CD4-positive, alpha-beta T cell treated with Interleukin-17A for 4 hours (primary cell): ENCODE data around the gene LPXN.
A peak's percentile ranks its signal among the peaks of the same experiment; 100 is the strongest.

Experiments
- DNase-seq: peaks from one replicate; pipeline ENCODE4 v3.0.0-alpha.2; 2020; ENCODE audit warnings: mixed read lengths

LPXN gene

DNA sequence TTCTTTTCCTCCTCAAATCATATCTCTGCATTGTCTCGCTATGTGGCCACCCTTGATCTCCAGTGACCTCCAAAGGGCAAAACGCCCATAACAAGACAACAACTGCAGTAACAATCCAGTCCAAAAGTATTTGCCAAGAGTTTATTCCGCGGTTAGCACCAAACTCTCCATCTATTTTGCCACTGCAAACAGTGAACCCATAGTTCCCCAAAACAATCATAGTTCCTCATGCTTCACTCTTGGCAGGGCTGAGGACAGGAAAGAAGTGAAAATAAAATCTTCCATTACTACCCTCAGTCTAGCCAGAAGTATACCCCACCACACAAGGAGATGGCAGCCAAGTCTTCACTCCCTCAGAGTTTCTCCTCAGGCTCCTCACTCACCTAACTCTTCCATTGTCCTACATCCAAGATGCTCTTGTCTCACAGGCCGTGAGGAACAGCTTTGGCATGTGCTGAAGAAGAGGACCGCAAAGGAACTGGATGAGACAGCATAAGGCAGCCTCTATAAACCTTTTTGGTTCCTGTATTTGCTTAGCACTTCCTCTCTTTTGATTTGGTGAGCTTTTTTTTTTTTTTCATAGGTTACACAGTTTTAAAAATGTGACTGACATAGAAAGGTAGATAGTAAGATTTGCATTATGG, at the start of gene LPXN:
Gene LPXN (minus strand): TSS at position 480 of the 644 bp plus-strand sequence. CDS start 84 bp downstream, at position 396.
- peak; percentile 71 for DNase-seq

DNA sequence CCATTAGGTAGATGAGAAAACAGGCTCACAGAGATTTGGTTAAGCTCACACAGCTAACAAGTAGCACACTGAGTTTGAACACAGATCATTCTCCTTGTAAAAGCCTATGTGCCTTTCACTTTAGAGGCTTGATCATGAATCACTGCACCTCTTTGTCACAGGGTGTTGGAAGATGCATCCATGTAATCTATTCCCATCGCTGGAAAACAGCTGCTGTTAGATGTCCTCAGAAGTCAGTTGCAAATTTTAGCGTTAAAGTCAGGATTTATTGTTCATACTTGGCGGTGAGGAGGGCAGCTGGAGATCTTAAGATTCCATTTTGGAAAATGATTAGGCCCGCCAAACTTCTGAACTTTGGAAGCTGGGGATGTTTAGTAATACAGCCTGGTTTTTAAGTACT, 49.4 kb upstream of the LPXN start:
- DNase-seq, result no peak

DNA sequence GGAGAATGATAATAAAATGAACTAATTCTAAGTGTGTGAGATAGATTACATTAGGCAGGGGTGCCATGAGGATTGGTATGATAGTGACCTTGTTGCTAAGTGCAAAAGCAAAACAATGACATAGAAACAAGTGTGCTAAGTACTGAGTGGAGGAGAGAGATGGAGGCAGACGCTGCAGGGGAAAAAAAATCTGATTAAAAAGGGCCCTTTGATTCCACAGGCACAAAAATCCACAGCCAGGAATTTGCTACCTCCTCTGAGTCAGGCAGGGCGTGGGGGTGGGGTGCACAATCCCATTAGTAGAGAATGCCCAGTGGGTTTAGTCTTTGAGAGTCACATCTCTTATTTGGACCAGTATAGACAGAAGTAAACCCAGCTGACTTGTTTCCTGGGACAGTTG, 46.7 kb upstream of the LPXN start, which contains the start of gene CNTF:
Gene CNTF (plus strand): TSS at position 322 of the 400 bp plus-strand sequence. CDS start 88 bp downstream, outside the sequence.
- no peak for DNase-seq

DNA sequence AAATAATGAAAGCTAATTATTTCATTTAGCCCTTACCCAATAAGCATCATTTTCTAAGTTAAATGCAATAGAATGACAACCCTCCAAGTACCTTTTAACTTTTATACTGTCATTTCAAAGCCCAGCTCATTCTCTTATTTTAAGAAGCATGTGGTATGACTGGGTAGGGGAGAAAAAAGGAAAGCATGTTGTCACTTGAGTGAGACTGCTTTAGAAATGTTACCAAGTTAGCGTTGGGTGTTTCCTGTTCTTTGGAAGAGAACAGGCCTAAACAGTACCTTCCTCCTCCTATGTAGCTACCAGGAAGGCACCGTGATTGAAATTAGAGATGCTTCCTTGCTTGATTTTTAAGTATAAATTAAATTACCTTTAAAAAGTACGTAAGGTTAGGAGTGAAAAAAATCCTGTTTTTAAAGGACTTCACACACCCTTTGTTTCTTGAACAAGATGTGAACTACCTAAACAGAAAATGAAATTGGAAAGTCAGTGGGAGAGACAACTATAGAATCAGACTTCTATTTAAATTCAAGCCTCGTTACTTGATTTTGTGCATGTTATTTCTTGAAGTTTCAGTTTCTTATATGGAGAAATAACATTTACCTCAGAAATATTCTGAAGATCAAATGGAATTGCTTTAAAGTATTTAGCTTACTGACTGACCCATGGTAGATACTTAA, 46.1 kb upstream of the LPXN start:
- DNase-seq, result no peak

DNA sequence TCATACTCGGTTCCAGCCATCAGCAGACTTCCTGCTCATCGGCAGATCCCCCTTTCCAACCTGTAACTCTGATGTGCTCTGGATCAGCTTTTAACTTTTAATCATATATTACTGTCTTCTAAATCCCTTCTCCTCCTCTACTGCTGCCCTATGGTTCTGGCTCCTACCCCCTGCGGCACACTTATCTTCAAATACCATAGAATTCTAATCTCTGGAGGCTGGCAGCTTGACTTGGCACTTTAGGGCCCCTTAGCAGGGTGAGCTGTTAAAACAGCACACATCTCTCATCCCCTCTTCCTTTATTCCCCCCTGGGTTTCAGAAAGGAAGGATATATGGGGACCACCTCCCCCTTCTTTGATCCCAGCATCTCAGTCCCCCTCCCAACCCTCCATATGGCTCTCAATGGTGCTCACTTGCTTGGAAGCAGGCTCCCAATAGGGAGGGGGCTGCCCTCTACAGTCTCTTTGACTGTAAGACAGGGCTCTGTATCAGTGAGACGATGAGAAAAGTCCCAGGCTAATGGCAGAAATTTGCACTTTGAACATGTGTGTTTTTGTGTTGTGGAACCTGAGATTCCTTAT, 42.4 kb upstream of the LPXN start:
- DNase-seq, result peak; percentile 20

DNA sequence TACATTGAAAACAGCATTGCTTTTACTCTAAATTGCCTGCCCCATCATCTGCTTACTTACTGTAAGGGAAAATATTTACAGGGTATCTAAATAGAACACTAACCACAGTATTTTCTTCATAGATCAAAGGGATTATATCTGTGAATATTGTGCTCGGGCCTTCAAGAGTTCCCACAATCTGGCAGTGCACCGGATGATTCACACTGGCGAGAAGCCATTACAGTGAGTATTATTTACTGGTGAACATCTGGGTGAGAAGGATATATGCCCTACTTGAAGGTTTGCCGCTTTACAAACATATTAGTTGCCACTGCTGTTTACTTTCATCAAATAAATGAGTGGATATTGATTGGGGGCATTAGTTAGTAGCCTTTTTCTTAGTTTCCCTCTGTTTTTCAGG, 40.9 kb upstream of the LPXN start:
- DNase-seq, result no peak

DNA sequence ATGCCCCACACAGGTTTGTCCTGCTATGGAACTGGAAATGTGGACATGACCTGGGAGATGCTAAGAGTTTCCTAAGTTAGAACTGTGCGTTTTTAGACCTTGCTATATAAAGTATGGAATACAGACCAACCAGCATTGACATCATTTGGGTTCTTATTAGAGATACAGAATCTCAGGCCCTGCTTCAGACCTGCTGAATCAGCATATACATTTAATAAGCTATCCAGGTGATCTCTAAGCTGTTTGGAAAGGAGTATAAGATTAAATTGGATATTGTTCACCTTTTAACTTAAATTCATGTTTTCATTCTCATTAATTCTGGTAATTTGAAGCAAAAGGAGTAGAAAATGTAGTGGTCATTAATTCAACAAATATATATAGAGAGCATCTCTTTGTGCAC, 39.9 kb upstream of the LPXN start:
- no peak for DNase-seq

DNA sequence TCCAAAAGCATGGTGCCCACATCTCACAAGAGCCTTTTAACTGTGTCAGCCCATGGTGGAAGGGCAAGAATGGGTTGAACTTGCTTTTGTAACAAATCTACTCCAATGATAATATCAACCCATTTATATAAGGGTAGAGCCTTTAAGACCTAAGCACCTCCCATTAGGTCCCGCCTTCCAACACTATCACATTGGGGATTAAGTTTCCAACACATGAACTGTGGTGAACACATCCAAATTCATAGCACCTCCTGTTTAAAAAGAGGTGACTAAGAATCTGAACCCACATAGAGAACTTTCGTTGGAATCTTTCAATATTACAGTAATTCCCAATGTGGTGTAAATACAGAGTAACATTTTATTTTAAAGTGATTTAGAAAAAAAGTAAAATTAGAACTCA, 37.6 kb upstream of the LPXN start:
- DNase-seq, result no peak

DNA sequence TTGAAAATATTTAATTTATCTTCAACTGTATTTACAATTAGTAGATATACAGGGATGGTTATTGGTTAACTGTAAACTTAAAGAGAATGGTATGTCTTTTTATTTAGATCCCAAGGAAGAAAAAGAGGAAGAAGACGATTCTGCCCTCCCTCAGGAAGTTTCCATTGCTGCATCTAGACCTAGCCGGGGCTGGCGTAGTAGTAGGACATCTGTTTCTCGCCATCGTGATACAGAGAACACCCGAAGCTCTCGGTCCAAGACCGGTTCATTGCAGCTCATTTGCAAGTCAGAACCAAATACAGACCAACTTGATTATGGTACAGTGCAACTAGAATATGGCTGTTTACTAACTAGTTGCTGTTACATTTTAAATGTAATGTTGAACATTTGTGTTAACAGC, 34.1 kb upstream of the LPXN start:
- no peak for DNase-seq

DNA sequence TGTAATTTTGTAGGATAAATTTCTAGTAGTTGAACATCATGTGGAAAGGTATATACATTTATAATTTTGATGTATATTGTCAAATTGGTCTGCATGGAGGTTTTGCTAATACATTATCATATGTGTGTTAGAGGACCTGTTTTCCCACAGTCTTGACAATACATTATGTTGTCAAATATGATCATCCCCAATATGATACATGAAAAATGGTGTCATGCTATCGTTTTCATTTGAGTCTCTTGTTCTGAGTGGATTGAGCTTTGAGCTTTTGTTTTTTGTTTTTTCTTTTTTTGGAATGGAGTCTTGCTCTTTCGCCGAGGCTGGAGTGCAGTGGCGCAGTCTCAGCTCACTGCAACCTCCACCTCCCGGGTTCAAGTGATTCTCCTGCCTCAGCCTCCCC, 32.7 kb upstream of the LPXN start:
- DNase-seq, result no peak

DNA sequence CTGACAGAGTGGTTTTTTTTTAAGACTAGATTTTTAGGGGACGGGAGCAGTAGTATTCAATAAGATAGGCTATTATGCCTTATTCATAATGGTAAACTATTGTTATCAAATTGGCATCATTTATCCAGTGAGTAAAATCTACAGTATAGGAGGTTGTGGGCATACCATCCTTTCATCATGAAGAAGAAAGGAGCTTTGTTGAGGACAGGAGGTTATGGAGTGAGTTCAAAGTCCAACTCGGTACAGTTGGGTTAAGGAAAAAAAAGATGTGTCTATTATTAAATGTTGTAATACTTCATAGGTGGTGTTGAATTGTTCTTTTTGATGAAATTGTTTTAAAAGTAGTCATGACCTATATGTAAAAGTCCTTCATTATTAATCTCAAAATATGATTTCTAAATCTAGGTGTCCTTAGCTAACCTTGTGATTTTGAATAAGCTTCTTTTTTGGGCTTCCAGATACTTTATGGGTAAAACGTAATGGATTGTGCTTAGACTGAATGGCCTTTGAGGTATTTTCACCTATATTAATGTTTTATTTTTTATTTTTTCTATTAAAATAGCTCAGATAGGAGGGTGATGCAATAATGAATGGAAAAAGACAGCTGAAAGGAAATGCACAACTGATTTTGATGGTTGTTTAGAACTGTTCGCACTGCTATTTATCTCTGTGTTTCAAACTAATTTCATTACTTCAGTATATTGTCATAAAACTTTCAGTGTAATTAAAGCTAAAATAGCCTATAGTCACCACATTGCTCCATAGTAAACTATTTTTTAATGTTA, 31.5 kb upstream of the LPXN start:
- DNase-seq, result no peak

DNA sequence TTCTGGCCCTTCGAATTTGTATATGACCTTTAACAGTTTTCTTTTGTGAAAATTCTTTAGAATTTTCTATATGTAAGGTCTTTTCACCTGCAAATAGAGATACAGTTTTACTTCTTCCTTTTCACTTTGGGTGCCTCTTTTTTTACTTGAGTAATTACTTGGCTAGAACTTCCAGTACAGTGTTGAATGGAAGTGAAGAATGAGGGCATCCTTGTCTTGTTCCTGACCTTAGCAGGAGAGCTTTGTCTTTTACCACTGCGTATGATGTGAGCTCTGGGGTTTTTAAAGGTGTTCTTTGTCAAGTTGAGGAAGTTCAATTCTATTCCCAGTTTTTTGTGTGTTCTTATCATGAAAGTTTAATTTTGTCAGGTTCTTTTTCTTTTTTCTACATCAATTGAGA, 24.9 kb upstream of the LPXN start:
- DNase-seq, result no peak

DNA sequence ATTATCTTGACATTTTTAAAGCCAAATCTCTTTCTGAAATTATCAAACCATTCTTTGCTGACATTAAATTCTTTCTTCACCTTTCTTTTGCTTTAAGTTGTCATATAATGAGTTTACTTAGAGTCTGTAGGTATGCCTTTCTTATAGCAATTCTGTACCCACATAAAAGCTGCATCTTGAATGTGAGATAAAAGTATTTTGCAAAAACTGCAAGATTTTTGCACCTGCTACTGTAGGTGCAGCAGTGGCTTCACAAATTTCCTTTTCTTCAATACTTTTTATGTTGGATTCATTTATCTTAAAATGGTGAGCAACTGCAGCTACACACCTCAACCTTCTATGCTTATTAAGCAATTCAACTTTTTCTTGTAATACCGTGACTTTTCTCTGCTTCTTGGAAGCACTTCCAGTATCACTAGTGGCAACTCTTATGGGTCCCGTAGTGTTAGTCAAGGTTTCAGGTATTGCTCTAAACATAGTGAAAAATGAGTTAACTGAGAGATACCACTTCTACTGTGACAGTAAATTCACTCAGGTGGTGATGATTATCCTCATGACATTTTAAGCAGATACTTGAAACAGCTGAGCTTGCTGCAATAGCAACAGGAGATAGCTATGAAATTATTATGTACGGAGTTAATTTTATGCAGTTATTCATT, 22.0 kb upstream of the LPXN start:
- no peak for DNase-seq

DNA sequence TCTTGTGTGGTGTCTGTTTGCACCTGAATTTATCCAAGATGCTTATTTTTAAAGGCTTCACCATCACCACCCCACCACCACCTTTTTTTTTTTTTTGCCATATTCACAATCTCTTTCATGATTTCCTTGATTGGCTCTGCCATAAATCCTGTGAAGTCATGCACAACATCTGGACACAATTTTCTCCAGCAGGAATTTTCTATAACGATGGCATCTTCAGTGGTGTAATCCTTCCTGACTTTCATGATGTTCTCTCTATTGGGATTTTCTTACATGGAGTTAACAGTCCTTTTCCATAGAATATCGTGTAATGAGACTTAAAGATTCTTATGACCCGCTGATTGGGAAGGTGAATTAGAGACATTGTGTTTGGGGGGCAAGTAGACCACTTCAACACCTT, 21.0 kb upstream of the LPXN start:
- no peak for DNase-seq

DNA sequence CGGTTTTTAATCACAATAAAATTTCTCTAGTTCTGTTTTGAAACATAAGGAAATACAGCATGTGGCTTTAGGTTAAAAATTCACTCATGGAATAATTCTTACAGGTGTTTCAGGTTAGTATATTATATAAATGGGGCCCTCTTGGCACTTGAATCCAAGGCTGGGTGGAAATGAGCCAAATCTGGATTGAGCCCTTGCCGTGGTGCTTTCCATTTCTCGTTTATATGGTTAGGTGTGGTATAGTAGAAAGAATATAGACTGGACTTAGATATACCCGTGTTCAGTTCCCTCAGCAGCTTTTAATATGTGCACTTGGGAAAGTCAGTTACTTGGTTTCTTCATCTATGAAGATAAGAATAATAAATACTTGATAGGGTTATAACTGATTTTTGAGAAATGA, 19.2 kb upstream of the LPXN start:
- no peak for DNase-seq

DNA sequence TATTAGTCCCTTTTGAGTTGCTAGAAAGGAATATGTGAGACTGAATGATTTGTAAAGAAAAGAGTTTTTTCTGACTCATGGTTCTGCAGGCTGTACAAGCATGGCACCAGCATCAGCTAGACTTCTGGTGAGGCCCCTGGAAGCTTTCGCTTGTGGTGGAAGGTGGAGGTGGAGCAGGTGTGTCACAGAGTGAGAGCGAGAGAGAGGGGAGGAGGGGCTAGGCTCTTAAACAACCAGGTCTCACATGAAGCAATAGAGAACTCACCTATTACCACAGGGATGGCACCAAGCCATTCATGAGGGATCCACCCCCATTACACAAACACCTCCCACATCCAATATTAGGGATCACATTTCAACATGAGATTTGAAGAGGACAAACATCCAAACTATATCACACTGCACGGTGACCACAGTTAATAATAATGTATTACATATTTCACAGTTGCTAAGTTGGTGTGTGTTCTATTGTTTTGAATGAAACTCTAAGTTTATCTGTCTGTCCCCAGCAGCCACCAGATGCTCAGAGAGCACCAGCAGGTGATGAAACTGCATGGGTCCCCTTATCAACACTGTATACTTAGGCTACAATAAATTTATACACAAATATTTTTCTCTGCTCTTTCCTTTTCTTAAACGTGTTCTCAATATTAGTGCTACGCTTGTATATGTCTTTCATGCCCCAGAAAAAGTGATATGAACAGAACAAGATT, 17.3 kb upstream of the LPXN start:
- DNase-seq, result peak; percentile 18

DNA sequence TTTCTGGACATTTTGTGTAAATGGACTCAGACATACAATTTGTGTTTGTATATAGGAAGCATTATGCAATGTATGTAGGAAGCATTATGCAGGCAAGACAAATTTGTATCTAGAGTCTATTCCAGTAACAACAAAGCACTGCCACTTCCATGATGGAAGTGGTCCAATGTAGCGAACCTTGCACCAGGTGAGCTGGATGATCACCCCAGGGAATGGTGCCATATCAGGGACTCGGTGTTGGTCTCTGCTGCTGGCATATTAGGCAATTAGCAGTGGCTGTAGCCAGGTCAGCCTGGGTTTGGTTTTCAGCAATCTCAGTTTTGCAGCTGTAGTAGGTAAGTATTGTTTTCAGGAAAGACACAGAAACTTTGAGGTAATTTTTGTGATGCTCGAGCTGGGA, 16.0 kb upstream of the LPXN start:
- no peak for DNase-seq

DNA sequence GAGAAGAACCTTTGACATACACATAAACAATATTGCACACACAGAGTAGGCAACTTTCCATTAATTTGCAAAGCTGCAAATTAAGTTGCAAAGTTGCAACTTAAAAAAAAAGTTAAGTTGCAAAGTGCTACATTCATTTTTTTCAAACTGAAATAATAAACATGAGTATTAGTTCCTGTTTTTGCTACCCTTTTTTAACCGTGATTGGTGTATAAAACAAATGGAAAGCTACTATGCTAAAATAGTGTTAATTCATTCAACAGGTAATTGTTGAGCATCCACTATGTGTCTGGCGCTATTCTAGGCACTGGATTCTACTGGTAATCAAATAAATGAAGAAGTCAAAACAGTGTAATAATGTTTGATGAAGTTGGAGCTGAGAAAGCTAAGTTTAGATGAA, 11.3 kb upstream of the LPXN start:
- DNase-seq, result no peak

DNA sequence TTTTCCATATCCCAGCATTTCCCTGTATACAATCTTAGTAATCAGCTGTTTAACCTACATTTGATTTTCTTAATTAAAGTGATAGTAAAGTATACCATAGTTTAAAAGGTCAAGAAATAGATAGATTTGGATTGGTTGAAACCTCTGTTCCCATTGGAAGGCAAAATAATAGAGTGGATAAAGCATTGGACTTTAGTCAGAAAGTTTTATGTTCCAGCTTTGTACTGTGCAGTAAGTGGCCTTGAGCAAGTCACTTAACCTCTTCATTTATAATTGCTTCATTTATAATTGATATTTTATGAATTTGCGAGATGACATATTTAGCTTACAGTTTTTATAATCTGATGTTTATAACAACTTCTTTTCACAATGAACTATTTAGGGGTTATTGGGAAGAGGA, 6.8 kb upstream of the LPXN start:
- DNase-seq, result no peak

DNA sequence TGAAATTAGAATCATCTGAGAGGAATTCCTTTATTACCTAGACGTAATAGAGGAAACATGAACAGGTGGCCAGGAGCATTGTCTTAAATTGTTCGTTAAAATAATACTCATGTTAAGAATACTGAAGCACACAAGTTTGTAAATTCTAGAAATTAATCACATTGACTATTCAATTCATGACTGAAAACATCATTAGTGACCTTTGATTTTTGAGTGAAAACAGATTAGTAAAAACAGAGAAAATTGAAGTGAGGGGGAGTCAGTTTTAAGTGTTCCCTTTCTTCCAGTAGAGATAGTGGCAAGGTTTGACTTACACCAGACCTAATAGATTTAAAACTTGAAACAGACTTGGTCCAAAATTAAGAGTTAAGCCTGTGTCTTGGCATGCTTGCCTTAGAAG, 4.7 kb upstream of the LPXN start:
- DNase-seq, result no peak

DNA sequence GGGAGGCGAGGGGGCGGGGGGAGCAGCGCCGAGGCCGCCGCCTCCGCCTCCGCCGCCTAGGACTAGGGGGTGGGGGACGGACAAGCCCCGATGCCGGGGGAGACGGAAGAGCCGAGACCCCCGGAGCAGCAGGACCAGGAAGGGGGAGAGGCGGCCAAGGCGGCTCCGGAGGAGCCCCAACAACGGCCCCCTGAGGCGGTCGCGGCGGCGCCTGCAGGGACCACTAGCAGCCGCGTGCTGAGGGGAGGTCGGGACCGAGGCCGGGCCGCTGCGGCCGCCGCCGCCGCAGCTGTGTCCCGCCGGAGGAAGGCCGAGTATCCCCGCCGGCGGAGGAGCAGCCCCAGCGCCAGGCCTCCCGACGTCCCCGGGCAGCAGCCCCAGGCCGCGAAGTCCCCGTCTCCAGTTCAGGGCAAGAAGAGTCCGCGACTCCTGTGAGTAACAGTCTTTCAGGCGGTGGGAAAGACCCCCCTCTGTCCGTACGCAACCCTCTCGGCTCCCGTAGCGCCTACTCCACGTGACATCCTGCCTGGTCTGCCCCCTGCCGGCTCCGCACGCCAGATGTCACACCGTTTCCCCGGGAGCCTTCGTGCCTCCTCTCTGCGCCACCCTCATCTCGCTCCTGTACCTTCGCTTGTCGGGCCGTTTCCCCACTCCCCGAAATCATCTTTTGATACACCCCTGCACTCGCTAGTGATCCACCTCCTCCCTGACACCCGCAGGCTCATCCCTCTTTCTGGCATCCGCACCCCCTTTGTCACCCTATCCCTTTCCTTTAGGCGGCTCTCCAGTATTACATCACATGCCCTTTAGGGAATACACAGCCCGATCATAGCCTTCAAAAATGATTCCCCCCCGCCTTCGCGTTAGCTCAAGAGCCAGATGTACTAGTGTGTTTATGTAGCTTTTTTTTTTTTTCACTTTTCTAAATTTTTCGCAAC, 3.8 kb upstream of the LPXN start:
- peak; percentile 93 for DNase-seq
